AG09309 (cell line): ENCODE data around the gene OPN1LW.

Experiments
- DNase-seq: peaks from one replicate; pipeline ENCODE4 v3.0.0-alpha.2; 2010; ENCODE audit warnings: low read depth
- H3K4me3 ChIP-seq: 2 replicates; pipeline ENCODE4 v1.5.1; 2011; ENCODE audit warnings: mild to moderate bottlenecking, low read depth, low read length, moderate library complexity; ENCODE audit not compliant: control insufficient read depth
- TF ChIP-seq, protein P1 (sequence below): IDR thresholded peaks from 2 replicates; pipeline ENCODE4 v1.5.1; 2011; ENCODE audit warnings: mild to moderate bottlenecking, low read depth, low read length, inconsistent platforms; ENCODE audit not compliant: insufficient read depth, control insufficient read depth; ENCODE audit errors: missing control alignments

OPN1LW gene

DNA sequence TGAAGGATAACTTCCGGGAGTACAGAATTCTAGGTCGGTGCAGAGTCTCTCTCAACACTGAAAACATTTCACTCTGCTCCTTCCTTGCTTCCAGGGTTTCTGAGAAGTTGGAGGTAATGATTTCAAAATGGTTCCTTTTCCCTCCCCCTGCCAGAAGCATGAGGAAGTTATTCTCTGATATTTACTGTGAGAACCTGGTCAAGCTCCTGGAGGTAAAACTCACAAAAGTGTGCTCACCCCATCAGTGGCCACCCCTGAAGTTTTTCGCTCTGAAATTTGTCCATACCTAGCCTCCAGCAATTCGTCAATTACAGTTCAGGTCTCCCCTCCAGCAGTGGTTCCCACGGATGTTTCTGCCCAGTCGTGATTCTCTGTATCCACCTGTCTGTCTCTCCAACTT lies 30.3 kb upstream of the OPN1LW start:
- H3K4me3 ChIP-seq, result no peak overlapping the region
- DNase-seq, result no peak
- TF ChIP-seq, protein P1, sequence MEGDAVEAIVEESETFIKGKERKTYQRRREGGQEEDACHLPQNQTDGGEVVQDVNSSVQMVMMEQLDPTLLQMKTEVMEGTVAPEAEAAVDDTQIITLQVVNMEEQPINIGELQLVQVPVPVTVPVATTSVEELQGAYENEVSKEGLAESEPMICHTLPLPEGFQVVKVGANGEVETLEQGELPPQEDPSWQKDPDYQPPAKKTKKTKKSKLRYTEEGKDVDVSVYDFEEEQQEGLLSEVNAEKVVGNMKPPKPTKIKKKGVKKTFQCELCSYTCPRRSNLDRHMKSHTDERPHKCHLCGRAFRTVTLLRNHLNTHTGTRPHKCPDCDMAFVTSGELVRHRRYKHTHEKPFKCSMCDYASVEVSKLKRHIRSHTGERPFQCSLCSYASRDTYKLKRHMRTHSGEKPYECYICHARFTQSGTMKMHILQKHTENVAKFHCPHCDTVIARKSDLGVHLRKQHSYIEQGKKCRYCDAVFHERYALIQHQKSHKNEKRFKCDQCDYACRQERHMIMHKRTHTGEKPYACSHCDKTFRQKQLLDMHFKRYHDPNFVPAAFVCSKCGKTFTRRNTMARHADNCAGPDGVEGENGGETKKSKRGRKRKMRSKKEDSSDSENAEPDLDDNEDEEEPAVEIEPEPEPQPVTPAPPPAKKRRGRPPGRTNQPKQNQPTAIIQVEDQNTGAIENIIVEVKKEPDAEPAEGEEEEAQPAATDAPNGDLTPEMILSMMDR, result no peak

DNA sequence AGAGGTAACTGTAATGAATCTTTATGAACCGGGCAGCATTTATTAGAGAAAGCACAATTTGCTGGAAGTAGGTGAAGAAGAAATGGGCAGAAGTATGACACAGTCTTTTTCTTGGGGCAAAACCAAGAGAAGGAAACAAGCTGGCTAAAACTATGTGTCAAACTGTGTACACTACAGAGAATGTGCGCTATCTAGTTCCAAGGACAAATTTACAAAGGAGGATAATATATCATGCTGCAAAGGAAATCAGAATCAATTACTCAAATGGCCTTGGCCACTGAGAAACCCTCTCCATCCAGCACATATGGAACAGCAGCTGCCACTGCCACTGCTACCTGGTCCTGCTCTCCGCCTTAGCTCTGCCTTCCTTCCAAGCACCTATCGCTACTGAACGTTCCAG lies 29.4 kb upstream of the OPN1LW start:
- TF ChIP-seq, protein P1, result no peak
- H3K4me3 ChIP-seq, result no peak overlapping the region
- no peak for DNase-seq

DNA sequence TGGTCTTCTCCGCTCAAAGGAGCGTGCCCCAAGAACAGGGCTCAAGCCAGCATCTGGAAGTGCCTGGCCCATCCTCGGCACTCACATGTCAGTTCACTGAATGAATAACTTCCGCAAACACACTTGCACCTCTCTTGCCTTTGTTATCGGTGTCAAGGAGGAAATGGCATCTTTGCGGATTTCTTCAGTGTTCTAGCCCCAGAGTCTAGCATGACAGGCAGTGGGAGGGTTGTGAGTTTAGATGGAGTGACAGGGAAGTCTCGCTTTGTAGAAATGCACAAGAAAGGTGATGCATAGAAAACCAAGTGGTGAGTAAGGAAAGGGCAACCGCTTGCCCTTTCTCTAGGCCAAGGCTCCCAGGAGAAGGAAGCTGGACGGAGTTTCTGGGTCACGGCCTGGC lies 29.0 kb upstream of the OPN1LW start:
- H3K4me3 ChIP-seq, result no peak overlapping the region
- TF ChIP-seq, protein P1, result no peak
- no peak for DNase-seq

DNA sequence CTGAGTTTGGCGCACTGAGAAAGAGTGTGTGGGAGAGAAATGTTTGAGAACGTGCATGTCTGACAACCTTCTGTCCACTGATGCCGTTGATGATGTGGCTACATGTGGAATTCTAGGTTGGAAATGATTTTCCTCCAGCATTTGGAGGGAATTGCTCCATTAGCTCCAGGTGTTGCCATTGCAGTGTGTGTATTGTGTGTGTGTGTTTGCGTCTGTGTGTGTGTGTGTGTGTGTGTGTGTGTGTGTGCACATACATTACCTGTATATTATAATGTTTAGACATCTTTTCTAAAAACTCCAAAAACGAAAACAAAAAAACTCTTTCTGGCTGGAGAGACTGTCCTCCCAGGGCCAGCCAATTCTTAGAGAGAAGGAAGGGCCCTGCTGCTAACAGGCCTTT lies 28.3 kb upstream of the OPN1LW start:
- DNase-seq, result no peak
- TF ChIP-seq, protein P1, result no peak
- H3K4me3 ChIP-seq, result no peak overlapping the region

DNA sequence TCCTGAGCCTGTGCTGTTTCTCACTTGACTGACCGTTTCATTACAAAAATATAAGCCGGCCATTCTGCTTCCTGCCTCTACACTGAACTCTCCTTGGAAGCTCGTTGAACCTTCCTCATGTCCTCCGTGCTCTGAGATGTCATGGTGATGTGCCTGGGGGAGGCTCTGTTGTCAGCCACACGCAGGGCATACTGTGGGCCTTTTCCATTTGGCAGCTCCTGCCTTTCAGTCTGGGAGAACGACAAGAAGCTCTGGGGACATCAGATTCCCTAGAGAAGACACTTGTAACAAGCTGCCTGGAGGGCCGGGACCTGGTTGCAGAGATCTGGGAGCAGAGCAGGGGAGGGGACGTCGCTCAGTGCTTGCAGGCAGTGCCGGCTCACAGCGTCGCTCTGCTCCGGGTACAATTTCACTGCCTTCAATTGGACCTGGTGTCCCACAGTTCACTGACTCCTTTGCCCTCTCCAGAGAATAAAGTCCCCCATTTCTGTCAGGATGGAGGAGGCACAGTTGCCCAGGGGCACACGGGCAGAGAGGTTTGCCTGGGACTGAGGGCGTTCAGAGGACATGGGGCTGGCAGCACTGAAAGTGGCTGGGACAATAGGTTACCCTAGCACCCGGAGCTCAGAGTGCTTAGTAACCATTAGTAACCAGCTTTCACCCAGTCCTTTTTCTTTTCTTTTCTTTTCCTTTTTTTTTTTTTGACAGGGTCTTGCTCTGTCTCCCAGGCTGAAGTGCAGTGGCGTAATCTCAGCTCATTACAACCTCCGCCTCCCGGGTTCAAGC lies 27.4 kb upstream of the OPN1LW start:
- TF ChIP-seq, protein P1, result no peak
- DNase-seq, result no peak
- H3K4me3 ChIP-seq, result no peak overlapping the region

DNA sequence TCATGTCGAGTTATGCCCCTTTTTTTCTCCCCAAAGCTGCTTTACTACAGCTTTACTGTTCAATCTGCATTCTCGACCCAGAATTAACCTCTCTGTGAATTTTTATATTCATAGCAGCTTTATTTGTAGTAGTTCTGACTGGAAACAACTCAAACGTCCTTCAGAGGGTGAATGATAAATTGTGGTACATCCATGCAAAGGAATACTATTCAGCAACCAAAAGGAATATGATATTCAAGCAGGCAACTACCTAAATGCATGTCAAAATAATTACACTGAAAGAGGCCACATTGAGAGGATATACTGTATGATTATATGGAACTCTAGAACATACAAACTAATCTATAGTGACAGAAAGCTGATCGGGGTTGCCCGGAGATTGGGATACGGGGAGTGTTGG lies 26.5 kb upstream of the OPN1LW start:
- DNase-seq, result no peak
- TF ChIP-seq, protein P1, result no peak
- H3K4me3 ChIP-seq, result no peak overlapping the region

DNA sequence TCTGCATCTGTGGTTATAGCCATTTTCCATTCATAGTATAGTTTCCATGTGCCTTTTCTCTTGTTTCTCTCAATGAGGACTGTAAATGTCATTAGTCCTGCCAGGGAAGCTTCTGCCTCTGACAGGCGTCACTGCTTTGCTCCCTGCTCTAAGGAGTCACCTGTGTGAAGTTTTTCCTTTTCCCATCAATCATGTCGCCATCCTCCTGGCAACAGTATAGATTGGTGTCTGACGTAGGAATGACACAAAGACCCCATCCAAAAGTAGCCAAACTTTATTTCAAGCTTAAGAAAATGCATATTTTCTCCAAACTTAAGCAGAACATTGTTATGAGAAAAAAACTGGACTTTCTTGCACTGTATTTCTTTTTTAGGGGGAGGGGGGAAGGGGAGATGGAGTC lies 23.5 kb upstream of the OPN1LW start:
- TF ChIP-seq, protein P1, result no peak
- H3K4me3 ChIP-seq, result no peak overlapping the region
- DNase-seq, result no peak
